ENCODE measurements around the gene FUT4.
"Not testable (repeated sequence)": the region's sequence is repeated elsewhere in the genome, so short reads cannot be mapped to it uniquely, and the experiment has no call there.

FUT4 gene

GRCh38 chr11:94543695-94544645 lies at the start of gene FUT4:
FUT4 (plus strand) TSS chr11:94543921; CDS start chr11:94544134, 213 bp downstream.
- DNase-seq (ENCODE audit: low read depth): peak; percentile 58

DNA sequence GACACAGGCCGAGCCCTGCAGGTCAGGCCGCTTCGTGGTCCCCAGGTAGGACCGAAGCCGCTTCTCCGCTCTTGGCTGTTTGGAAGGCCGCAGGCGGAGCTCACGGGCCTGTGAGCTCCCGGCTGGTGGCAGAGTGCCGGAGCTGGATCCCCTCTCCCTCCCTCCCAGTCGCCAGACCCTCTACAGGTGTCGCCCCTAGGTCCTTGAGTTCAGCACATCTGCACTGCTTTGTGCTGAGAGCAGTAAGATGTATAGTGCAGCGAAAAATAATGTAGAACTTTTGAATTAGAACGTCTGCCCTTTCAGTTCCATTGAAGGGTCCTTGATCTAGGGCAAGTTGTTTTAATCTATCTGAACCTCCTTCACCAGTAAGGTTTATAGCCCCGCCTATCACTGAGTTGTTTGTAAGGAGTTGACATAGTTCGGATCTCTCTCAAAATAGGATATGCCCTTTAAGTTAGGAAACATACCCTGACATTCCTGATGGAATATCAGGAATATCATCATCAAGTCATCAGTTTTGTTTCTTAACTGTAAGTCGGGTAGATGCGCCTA lies 49.5 kb upstream of the FUT4 start:
- DNase-seq (ENCODE audit: low read depth): no peak

GRCh38 chr11:94500181-94500580 lies 43.5 kb upstream of the FUT4 start:
- DNase-seq (ENCODE audit: low read depth): no peak

DNA sequence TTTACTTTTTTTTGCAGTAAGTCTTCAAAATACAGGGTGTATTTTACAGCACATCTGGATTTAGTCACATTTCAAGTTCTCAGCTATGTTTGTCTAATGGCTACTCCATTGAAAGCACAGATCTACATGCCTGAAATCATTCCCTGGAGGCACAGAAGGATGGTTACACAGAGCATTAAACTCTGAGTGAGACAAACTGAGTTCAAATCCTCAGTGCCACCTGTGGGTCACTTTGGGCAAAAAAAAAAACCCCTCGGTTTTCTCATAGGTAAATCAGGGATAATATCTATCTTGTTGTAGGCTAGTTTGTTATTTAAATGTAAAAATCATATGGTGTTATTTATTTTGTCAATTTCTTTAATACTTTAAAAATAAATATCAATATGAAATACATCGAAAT lies 42.2 kb upstream of the FUT4 start:
- no peak for DNase-seq (ENCODE audit: low read depth)

GRCh38 chr11:94504689-94505293 lies 38.9 kb upstream of the FUT4 start:
- no peak for DNase-seq (ENCODE audit: low read depth)

GRCh38 chr11:94506513-94506912 lies 37.2 kb upstream of the FUT4 start:
- not testable (repeated sequence) for DNase-seq (ENCODE audit: low read depth)

GRCh38 chr11:94507485-94507884 lies 36.2 kb upstream of the FUT4 start:
- no peak for DNase-seq (ENCODE audit: low read depth)

DNA sequence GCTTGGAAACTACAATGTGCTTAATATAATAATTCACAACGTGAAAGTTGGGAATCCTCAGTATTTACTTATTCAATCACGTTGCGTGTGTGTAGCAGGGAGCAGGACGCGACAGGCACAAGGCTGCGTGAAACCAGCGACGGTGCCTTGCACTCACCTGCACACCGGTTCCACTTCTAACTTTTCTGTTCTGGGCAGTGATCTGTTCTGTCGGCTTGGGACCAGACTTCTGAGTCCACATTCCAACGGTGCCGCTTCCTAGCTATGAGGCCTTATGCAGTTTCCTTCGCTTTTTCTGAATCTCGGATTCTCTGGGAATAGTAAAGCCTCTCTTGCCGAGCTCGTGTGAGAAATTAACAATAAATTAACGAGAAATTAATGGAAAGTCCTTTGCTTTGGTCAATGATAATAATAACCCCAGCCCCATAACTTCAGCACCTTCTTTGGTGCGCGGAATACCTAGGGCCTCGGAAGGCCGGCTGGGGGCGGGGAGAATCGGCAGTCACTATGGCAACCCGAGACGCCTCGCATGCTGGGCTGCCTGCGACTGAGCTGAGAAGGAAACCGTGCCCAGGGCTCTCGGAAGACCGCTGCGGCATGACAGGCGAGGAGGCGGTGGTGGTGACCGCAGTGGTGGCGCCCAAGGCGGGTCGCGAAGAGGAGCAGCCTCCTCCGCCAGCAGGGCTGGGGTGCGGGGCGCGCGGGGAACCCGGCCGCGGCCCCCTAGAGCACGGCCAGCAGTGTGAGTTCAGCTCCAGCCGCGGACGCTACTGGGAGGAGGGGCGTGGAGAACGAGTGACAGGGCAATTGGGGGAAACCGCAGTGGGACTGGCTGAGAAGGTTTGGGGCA lies 31.6 kb upstream of the FUT4 start, which contains the start of gene C11orf97:
Gene C11orf97 (plus strand): TSS at position 530 of the 850 bp plus-strand sequence. CDS start 68 bp downstream, at position 598.
- peak; percentile 42 for DNase-seq (ENCODE audit: low read depth)

- no peak for DNase-seq (ENCODE audit: low read depth)
These were observed 30.6 kb upstream of the FUT4 start for GRCh38 chr11:94513091-94513490.

- no peak for DNase-seq (ENCODE audit: low read depth)
These were observed 28.3 kb upstream of the FUT4 start for GRCh38 chr11:94515398-94515797.

GRCh38 chr11:94516725-94517124 lies 27.0 kb upstream of the FUT4 start:
- no peak for DNase-seq (ENCODE audit: low read depth)

DNA sequence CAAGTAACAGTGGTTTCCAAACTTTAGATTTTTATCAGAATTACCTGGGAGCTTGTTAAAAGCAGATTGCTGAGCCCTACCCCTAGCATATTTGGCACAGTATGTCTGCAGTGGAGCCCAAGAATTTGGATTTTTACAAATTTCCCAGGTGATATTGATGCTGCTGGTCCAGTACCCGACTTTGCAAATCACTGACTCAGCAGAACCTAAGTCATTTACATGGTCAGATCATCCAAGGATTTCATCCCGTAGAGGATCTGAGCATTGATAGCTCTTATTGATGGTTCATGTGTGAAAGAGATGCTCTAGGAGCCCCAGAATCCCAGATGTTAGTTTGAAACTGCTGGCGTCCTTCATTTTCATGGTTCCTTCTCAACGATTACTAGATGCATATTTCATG lies 25.4 kb upstream of the FUT4 start:
- no peak for DNase-seq (ENCODE audit: low read depth)

- no peak for DNase-seq (ENCODE audit: low read depth)
These were observed 24.1 kb upstream of the FUT4 start for GRCh38 chr11:94519478-94520084.

- no peak for DNase-seq (ENCODE audit: low read depth)
These were observed 22.0 kb upstream of the FUT4 start for GRCh38 chr11:94521684-94522083.

DNA sequence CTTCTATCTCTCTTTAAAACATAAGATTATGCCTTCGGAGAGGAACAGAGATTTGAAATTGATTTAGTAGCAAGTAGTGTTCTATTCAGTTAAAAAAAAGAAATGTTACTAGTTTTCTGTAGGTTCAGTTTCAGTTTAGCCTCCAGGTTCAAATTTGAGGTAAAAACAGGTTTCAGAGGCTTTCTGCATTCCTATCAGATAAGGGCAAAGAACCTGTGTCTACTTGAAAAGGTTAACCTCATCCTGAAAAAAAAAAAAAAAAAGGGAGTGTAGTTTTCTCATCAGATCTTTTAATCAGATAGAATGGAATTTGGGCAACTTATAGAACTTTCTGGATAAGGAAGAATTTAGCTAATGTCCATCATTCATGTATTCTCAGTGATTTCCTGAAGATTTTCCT lies 19.4 kb upstream of the FUT4 start:
- no peak for DNase-seq (ENCODE audit: low read depth)

GRCh38 chr11:94525546-94526324 lies 18.0 kb upstream of the FUT4 start:
- no peak for DNase-seq (ENCODE audit: low read depth)

- DNase-seq (ENCODE audit: low read depth): no peak
These were observed 16.9 kb upstream of the FUT4 start for GRCh38 chr11:94526645-94527438.

DNA sequence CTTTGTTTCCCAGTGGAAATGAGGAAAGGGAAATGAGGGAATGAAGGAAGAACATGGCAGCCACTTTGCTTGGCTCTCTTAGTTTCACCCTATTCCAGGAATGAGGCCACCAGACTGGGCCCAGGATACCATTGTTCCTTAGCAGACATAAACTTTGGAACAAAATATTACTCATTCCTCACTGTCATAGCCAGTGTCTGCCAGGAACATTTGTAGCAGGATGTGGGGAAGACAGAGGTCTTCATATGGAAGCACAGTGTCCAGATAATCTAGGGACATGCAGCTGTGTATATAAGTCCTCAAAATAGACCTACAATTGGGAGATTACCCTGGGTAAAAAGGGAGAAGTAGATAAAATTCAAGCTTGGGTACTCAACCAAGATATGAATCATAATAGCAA lies 15.2 kb upstream of the FUT4 start:
- no peak for DNase-seq (ENCODE audit: low read depth)

DNA sequence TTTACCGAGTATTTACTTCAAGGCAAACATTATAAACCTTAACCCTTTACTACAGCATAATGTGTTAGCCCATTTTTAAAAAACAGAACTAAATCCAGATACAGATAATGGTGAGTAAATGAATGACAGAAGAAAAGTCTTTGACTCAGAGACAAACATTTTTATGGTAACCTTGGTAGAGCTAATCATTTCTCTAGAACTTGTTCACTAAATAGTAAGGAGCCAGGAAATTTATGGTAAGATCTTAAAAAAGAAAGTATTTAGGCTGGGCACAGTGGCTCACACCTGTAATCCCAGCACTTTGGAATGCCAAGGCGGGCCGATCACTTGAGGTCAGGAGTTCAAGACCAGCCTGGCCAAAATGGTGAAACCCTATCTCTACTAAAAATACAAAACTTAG lies 11.5 kb upstream of the FUT4 start:
- DNase-seq (ENCODE audit: low read depth): no peak

- DNase-seq (ENCODE audit: low read depth): no peak
These were observed 10.5 kb upstream of the FUT4 start for GRCh38 chr11:94533206-94533605.
